K562 (cell line): Measurements from ENCODE around the gene EPHB1. TPM values are rescaled to one million over a fixed set of nuclear protein-coding genes. Genes with fewer than 3 reads are reported as not detected.

Experiments
- ATAC-seq: fragments of 200-7000 bp; cut with Tn5 transposase; 3 replicates; pipeline ENCODE4 v1.9.1; 2020; ENCODE audit warnings: moderate library complexity
- BruUV-seq: library from RNA; stranded (reverse); fragments of 400-500 nt; replicated peaks from 2 replicates; lab custom pipeline; 2021; lab: Mats Ljungman, UMichigan
- CTCF ChIA-PET: fragments of 300-600 bp; formaldehyde crosslinking; extraction: SDS; loops from one replicate; lab custom pipeline; 2021; ENCODE audit warnings: low intra/inter-chr PET ratio; lab: Yijun Ruan, JAX
- POLR2A ChIA-PET: fragments of 300-600, 350-650 bp; sonication (Branson Sonifier 250); formaldehyde crosslinking; extraction: SDS; loops from one replicate; lab custom pipeline; 2021; ENCODE audit warnings: antibody characterized with exemption, inconsistent platforms; lab: Yijun Ruan, JAX
- DNase-seq, 4 experiments: peaks; one replicate each; pipeline versions ENCODE4 v3.0.0 to v3.0.0-alpha.2; 2011 to 2018; ENCODE audit warnings: low spot score in 3 of 4, mixed read lengths in 3 of 4; ENCODE audit errors: extremely low read depth in 1 of 4
- FAIRE-seq: peaks from 2 replicates; lab custom pipeline; 2011; peaks lifted over from hg19 to GRCh38; lab: Jason Lieb, UNC
- H2AFZ ChIP-seq: 2 replicates; pipeline ENCODE4 v1.6.0; 2011; ENCODE audit warnings: low read depth, low read length, control low read depth, inconsistent platforms
- H3K27ac ChIP-seq: fragments of 200-600 bp; 3 replicates; pipeline ENCODE4 v1.8.0; 2011; ENCODE audit warnings: low read depth, mild to moderate bottlenecking, control low read depth, inconsistent platforms, low read length, moderate library complexity, mixed read lengths; ENCODE audit errors: extremely low read depth
- H3K27me3 ChIP-seq, 2 experiments: fragments of 300-600 bp in 1 of 2; 2 replicates in 1 of 2; 3 replicates in 1 of 2; pipeline versions ENCODE4 v1.6.0 to v1.8.0; 2011; ENCODE audit warnings: inconsistent platforms in 2 of 2, low read length in 2 of 2, mild to moderate bottlenecking in 1 of 2, mixed read lengths in 1 of 2, moderate library complexity in 1 of 2; ENCODE audit not compliant: control insufficient read depth in 2 of 2, insufficient read depth in 2 of 2
- H3K36me3 ChIP-seq: fragments of 300-600 bp; 3 replicates; pipeline ENCODE4 v1.8.0; 2011; ENCODE audit warnings: mild to moderate bottlenecking, low read length, inconsistent platforms; ENCODE audit not compliant: control insufficient read depth, insufficient read depth
- H3K4me1 ChIP-seq, 2 experiments: fragments of 200-600 bp in 1 of 2; replicated peaks in 1 of 2; 2 replicates in 1 of 2; 3 replicates in 1 of 2; pipeline versions ENCODE4 v1.5.1 to v1.8.0; 2011; ENCODE audit warnings: inconsistent platforms in 2 of 2, low read length in 2 of 2, mild to moderate bottlenecking in 1 of 2, mixed read lengths in 1 of 2, moderate library complexity in 1 of 2; ENCODE audit not compliant: control insufficient read depth in 2 of 2, insufficient read depth in 2 of 2
- H3K4me2 ChIP-seq: 2 replicates; pipeline ENCODE4 v1.6.1; 2011; ENCODE audit warnings: low read length, control low read depth, inconsistent platforms, mixed read lengths; ENCODE audit not compliant: insufficient read depth
- H3K4me3 ChIP-seq: fragments of 200-600 bp; sonication (generic), shearing (Covaris generic); 2 replicates; pipeline ENCODE4 v1.5.1; 2016; ENCODE audit warnings: control low read depth, inconsistent platforms
- H3K79me2 ChIP-seq: fragments of 200-600 bp; 3 replicates; pipeline ENCODE4 v1.8.0; 2011; ENCODE audit warnings: low read length, inconsistent platforms; ENCODE audit not compliant: control insufficient read depth, insufficient read depth
- H3K9ac ChIP-seq, 2 experiments: 2 replicates each; pipeline versions ENCODE4 v1.6.0 to v1.6.1; 2011; ENCODE audit warnings: low read depth in 2 of 2, low read length in 2 of 2, control low read depth in 1 of 2, inconsistent platforms in 1 of 2, mild to moderate bottlenecking in 1 of 2, mixed read lengths in 1 of 2; ENCODE audit not compliant: insufficient read depth in 1 of 2
- H3K9me1 ChIP-seq: one replicate; pipeline ENCODE4 v1.6.0; 2011; ENCODE audit warnings: inconsistent platforms, mild to moderate bottlenecking, low read length, moderate library complexity; ENCODE audit not compliant: control insufficient read depth, insufficient read depth
- H3K9me3 ChIP-seq: replicated peaks from 2 replicates; pipeline ENCODE4 v1.5.1; 2011; ENCODE audit warnings: low read depth, low read length, inconsistent platforms; ENCODE audit not compliant: control insufficient read depth, insufficient read depth
- H4K20me1 ChIP-seq: replicated peaks from 2 replicates; pipeline ENCODE4 v1.6.1; 2011; ENCODE audit warnings: low read length, inconsistent platforms, mixed read lengths; ENCODE audit not compliant: control insufficient read depth, insufficient read depth
- CEBPG ChIP-seq, 3 experiments: fragments of 200-800 bp in 1 of 3; sonication (Bioruptor generic) in 1 of 3; sonication (generic) in 1 of 3; formaldehyde crosslinking in 1 of 3; IDR thresholded peaks in 2 of 3; conservative IDR thresholded peaks in 1 of 3; 2 replicates each; pipeline versions ENCODE4 v1.6.1 to v1.8.0; 2016 to 2022; ENCODE audit warnings: missing compliant biosample characterization in 2 of 3, missing genetic modification characterization in 2 of 3, mild to moderate bottlenecking in 1 of 3, missing genetic modification reagents in 1 of 3
- HMGN3 ChIP-seq: IDR thresholded peaks from 2 replicates; pipeline ENCODE4 v1.6.1; 2011; ENCODE audit warnings: borderline replicate concordance, low read depth, mild to moderate bottlenecking, mixed read lengths, low read length; ENCODE audit not compliant: insufficient read length; ENCODE audit errors: extremely low read depth
- HNRNPK ChIP-seq: fragments of 200-400 bp; formaldehyde crosslinking; IDR thresholded peaks from one replicate; pipeline ENCODE4 v1.6.1; 2018; ENCODE audit warnings: mild to moderate bottlenecking, low read depth, low read length; ENCODE audit not compliant: poor library complexity, severe bottlenecking
- IRF1 ChIP-seq: sonication (generic); formaldehyde crosslinking; IDR thresholded peaks from 2 replicates; pipeline ENCODE4 v1.8.0; 2022; ENCODE audit warnings: missing genetic modification reagents, mild to moderate bottlenecking, borderline replicate concordance
- KLF1 ChIP-seq: fragments of 450-650 bp; IDR thresholded peaks from 2 replicates; pipeline ENCODE4 v1.6.1; 2016; ENCODE audit warnings: missing genetic modification characterization, missing compliant biosample characterization
- MBD1 ChIP-seq: fragments of 250-450 bp; sonication (Bioruptor Pico); IDR thresholded peaks from 2 replicates; pipeline ENCODE4 v1.8.0; 2022; ENCODE audit warnings: inconsistent platforms
- MIER1 ChIP-seq: fragments of 450-650 bp; IDR thresholded peaks from 2 replicates; pipeline ENCODE4 v1.6.1; 2016; ENCODE audit warnings: antibody characterized with exemption, mild to moderate bottlenecking, low read depth
- NRF1 ChIP-seq, 2 experiments: fragments of 450-650 bp; IDR thresholded peaks in 1 of 2; conservative IDR thresholded peaks in 1 of 2; 2 replicates each; pipeline ENCODE4 v1.6.1; 2014; ENCODE audit warnings: mild to moderate bottlenecking in 2 of 2
- POU5F1 ChIP-seq: fragments of 150-350 bp; IDR thresholded peaks from 2 replicates; pipeline ENCODE4 v1.6.1; 2014; ENCODE audit warnings: borderline replicate concordance, low read length, low read depth, mild to moderate bottlenecking; ENCODE audit not compliant: partially characterized antibody
- THRB ChIP-seq: fragments of 450-650 bp; formaldehyde crosslinking; conservative IDR thresholded peaks from 2 replicates; pipeline ENCODE4 v1.4.0; 2022; ENCODE audit warnings: mild to moderate bottlenecking, missing genetic modification characterization
- U2AF2 ChIP-seq: fragments of 200-400 bp; formaldehyde crosslinking; optimal IDR thresholded peaks from 2 replicates; pipeline ENCODE3; 2017; ENCODE audit warnings: low read depth, mild to moderate bottlenecking, low read length
- ZNF253 ChIP-seq: fragments of 250-450 bp; sonication (Bioruptor Pico); conservative IDR thresholded peaks from 2 replicates; pipeline ENCODE4 v1.6.1; 2021; ENCODE audit warnings: mild to moderate bottlenecking
- ZNF282 ChIP-seq: sonication (generic); formaldehyde crosslinking; IDR thresholded peaks from 2 replicates; pipeline ENCODE4 v1.8.1; 2023; ENCODE audit warnings: missing genetic modification reagents
- WGBS: fragments of 100-300 bp; shearing (Covaris generic); methylation state at CpG from one replicate; pipeline ENCODE4 v1.1.6; 2016; ENCODE audit warnings: low coverage, mixed read lengths; ENCODE audit not compliant: insufficient coverage; ENCODE audit errors: missing lambda C conversion rate; 5-methylcytosine and 5-hydroxymethylcytosine counted together
- in situ Hi-C: fragments of 300-500 bp; cut with MboI; formaldehyde crosslinking; loops from 4 replicates; pipeline ENCODE4 v1.15.0; 2018; ENCODE audit warnings: inconsistent platforms, mixed read lengths
- intact Hi-C: fragments of 100-400 bp; cut with micrococcal nuclease; formaldehyde crosslinking; loops from 2 replicates; pipeline ENCODE4 v1.14.2; 2022
- polyA plus RNA-seq, 8 experiments: library from polyadenylated mRNA; depleted of rRNA in 4 of 8; stranded (reverse) in 5 of 8; unstranded in 3 of 8; fragments of >200 nt; fragmentation: Nextera tagmentation in 2 of 8; fragmentation: Illumina TruSeq in 1 of 8; extraction: Ambion mirVana in 2 of 8; extraction: Trizol in 1 of 8; gene quantifications; 2 replicates each; pipeline versions ENCODE4 v1.2.1 to v1.2.3, GENCODE V29; 2011 to 2014; ENCODE audit warnings: inconsistent platforms in 1 of 8, missing spikeins in 1 of 8
- total RNA-seq, 7 experiments: library from RNA; depleted of rRNA in 6 of 7; stranded (reverse); fragments of >200 nt in 6 of 7; fragmentation: Illumina TruSeq in 2 of 7; extraction: Trizol in 2 of 7; gene quantifications; 2 replicates each; pipeline versions ENCODE4 v1.2.1 to v1.2.3, GENCODE V29; 2011 to 2021; ENCODE audit warnings: low replicate concordance in 1 of 7

Gene EPHB1
- total and polyA plus RNA-seq, 9 of the 15 experiments (the other 6 are each of a cell fraction or from before 2014, with no cell fraction given) = 0.29 TPM; not detected in 8

- TF ChIP-seq IRF1 (CRISPR knock-in tag) (no peak), HNRNPK (no peak)
These were observed 81.8 kb downstream of the EPHB1 start (continued) for GRCh38 chr3:134876836-134877235.

- FAIRE-seq (no peak), ATAC-seq (no peak), DNase-seq (no peak)
- Histone ChIP-seq H3K9me3 (no peaks in the 10 kb centered on the region), H3K4me2 (no peak overlapping the region), H3K27me3 (no peaks in the 10 kb centered on the region; a peak in 1 of 5 replicates), H2AFZ (no peak overlapping the region), H3K9ac (no peak overlapping the region), H3K36me3 (no peaks in the 10 kb centered on the region), H3K9me1 (no peaks in the 10 kb centered on the region), H3K4me3 (no peak overlapping the region), H3K27ac (no peak overlapping the region), H4K20me1 (no peaks in the 10 kb centered on the region), H3K4me1 (no peaks in the 10 kb centered on the region), H3K79me2 (no peaks in the 10 kb centered on the region)
- ChIA-PET POLR2A (no interaction called here), CTCF (no interaction called here)
- in situ Hi-C loops (no loop called here), intact Hi-C loops (no loop called here)
- 0% methylated on average over 1 of the region's 5 CpGs for WGBS
- BruUV-seq = no TSS peak
- TF ChIP-seq MBD1 (CRISPR knock-in tag) = no peak
- TF ChIP-seq HMGN3 = no peak
- no peak for TF ChIP-seq ZNF253 (CRISPR knock-in tag)
- TF ChIP-seq ZNF282 (CRISPR knock-in tag) = no peak
- TF ChIP-seq POU5F1 = no peak
- no peak for TF ChIP-seq MIER1
- TF ChIP-seq NRF1 (conservative IDR thresholded peaks at IDR 0.05 in 1 of 2, IDR thresholded peaks at IDR 0.05 in 1 of 2) = no peak
- TF ChIP-seq CEBPG (CRISPR knock-in tag; IDR thresholded peaks at IDR 0.05) = no peak
- no peak for TF ChIP-seq CEBPG (tag; conservative IDR thresholded peaks at IDR 0.05 in 1 of 2, IDR thresholded peaks at IDR 0.05 in 1 of 2)
- TF ChIP-seq U2AF2 = no peak
- TF ChIP-seq KLF1 (tag) = no peak
- no peak for TF ChIP-seq THRB (CRISPR knock-in tag)
These were observed 82.7 kb downstream of the EPHB1 start for GRCh38 chr3:134877788-134878187.
